ENCODE data around the gene ST6GALNAC6.

Gene ST6GALNAC6

DNA sequence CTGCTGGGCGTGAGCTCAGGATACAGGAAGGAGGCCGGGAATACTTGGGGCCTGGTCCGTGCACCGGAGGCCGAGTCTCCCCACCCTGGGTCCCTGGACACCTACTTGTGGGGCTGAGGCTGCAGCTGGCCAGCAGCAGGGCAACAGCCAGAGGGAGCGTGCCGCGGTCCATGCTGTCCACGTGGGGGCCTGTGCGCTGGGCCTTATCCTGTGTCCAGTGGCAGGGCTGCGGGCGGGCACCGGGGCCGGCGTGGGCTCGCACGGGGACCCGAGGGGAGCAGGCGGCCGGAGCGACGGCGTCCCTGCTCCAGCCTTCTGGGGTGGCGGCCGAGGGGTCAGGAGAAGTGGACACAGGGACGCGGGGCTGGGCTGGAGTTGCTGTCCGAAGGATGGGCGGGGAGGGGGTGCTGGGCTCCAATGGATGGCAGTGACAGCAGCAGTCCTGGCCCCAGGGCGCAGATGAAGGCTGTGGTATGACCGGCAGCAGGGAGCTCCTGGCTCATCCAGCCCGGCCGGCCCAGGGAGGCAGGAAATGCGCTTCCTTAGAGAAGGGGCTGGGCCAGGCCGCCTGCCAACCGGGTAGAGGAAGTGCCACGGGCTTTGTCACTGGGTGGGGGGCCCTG lies 45.1 kb downstream of the ST6GALNAC6 start, which contains the start of gene ENG:
ENG (minus strand) TSS at position 475 of the 623 bp plus-strand sequence; CDS start at position 172, 303 bp downstream.
- TF ChIP-seq, protein P1, sequence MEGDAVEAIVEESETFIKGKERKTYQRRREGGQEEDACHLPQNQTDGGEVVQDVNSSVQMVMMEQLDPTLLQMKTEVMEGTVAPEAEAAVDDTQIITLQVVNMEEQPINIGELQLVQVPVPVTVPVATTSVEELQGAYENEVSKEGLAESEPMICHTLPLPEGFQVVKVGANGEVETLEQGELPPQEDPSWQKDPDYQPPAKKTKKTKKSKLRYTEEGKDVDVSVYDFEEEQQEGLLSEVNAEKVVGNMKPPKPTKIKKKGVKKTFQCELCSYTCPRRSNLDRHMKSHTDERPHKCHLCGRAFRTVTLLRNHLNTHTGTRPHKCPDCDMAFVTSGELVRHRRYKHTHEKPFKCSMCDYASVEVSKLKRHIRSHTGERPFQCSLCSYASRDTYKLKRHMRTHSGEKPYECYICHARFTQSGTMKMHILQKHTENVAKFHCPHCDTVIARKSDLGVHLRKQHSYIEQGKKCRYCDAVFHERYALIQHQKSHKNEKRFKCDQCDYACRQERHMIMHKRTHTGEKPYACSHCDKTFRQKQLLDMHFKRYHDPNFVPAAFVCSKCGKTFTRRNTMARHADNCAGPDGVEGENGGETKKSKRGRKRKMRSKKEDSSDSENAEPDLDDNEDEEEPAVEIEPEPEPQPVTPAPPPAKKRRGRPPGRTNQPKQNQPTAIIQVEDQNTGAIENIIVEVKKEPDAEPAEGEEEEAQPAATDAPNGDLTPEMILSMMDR (IDR thresholded peaks at IDR 0.05; ENCODE audit: low read length, missing control alignments): no peak
- H3K4me3 ChIP-seq (replicated peaks; ENCODE audit: low read depth, low read length): peak within 1 kb of the TSS; percentile 73
- DNase-seq (ENCODE audit: low read depth): peak; percentile 65

DNA sequence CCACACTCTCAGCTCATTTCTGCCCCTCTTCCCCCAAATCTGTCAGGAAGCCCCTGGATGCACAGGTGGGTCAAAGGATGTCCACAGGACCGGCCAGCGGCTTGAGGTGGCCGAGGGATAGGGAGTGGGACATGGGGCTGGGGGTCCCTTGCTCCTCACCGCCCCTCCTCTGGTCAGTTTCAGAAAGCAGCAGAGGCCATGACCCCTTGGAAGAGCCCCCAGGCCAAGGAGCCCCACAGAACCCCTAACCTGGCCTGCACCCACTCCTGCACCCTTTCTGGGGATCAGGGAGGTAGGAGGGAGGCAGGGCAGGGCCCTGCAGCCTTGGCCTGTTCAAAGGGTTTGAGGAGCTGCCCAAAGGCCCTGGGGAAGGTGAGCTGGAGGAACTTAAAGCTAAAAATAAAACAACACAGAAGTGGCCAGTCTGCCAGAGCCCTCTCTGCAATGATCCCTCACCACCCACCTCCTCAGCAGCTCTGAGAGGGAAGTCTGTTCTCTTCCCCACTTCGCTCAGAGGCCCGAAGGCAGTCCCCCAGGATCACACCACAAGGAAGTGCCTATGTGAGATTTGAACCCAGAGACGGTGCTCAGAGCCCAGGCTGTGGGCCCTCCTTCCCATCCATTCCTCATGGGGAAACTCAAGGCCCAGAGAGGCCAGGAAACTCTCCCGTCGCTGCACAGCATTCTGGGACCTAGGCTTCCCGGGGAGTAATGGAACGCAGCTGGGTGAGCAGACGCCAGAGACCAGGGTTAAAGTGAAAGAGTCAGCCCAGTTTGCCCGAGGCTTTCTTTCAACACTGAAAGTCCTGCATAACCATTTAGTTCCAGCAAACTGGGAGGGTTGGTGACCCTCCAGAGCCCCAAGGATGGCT lies 45.9 kb downstream of the ST6GALNAC6 start:
- H3K4me3 ChIP-seq (replicated peaks; ENCODE audit: low read depth, low read length): peak overlapping the region; percentile 73
- TF ChIP-seq, protein P1 (IDR thresholded peaks at IDR 0.05; ENCODE audit: low read length, missing control alignments): no peak
- no peak for DNase-seq (ENCODE audit: low read depth)

DNA sequence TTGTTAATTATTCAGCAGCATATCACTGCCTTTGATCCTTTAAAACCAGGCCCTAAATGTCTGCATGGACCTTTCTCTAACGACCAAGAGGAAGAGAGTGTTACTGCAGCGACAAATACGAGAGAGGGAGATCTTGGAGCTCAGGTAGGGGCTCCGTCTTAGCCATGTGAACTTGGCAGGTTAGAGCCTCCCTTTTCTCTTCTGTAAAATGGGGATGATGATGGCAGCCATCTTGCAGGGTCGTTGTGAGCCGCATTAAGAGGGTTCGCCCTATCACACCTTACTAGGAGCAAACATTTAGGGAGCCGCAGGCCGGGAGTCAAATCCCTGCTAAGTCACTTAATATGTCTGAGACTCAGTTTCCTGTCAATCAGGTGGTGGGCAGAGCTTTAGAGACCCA lies 46.6 kb downstream of the ST6GALNAC6 start:
- H3K4me3 ChIP-seq (replicated peaks; ENCODE audit: low read depth, low read length): peak overlapping the region; percentile 73
- TF ChIP-seq, protein P1 (IDR thresholded peaks at IDR 0.05; ENCODE audit: low read length, missing control alignments): no peak
- DNase-seq (ENCODE audit: low read depth): no peak

DNA sequence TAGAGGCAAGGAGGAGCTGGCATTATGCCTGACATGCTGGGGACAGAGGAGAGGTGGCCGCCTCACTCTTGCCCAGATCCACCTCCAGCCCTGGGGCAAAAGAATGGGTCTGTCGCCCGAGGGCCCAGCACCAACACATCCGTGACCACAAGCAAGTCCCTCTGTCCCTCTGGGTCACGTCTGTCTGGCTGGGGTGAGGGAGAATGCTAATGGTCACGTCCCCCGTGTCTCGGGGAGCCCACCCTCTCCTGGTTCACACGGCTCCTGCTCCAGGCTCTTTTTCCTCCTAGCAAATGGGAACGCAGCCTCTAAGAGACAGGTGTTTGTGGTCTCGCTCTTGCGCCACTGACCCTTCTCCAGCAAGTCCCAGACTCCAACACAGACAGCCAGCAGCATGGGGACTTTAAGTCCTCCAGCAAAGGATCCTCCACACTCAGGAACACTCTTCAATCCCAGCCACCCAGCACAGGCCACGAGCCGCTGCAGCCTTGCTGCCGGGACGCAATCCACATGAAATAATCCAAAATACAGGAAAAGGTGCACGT lies 49.0 kb downstream of the ST6GALNAC6 start:
- no peak for DNase-seq (ENCODE audit: low read depth)
- H3K4me3 ChIP-seq (replicated peaks; ENCODE audit: low read depth, low read length): no peak overlapping the region
- TF ChIP-seq, protein P1 (IDR thresholded peaks at IDR 0.05; ENCODE audit: low read length, missing control alignments): no peak

DNA sequence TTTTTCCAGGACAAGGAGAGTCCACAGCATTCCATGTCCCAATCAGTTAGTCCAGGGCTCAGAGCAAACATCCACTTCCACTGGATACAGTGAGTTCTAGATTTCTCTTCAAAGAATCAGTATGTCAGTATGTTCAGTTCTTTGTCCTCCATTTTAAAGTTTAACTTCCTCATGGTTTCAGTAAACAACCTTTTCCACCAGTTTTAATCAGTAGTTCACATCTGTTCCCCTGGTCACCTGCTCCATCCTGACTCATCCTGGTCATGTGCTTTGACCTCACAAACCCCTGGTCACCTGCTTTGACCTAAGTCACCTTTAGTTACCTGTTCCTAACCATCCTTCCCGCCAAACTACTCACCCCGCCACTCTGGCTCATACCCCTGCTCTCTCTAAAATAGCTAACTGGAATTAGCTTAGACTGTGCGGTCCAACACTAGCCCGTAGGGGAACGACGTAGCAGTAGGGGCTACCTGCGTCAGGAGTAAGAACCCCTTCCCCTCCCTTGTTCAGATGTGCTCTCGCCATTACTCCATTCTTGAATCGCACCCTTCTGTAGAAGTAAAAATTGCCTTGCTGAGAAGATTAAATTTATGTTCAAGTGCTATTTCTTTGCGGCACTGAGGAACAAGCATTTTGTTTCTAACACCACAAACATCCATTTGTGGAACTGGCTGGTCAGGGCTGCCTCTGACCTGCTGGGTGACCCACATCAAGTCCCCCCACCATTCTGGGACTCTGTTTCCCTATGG lies 50.5 kb downstream of the ST6GALNAC6 start:
- H3K4me3 ChIP-seq (replicated peaks; ENCODE audit: low read depth, low read length): no peak overlapping the region
- no peak for DNase-seq (ENCODE audit: low read depth)
- TF ChIP-seq, protein P1 (IDR thresholded peaks at IDR 0.05; ENCODE audit: low read length, missing control alignments): no peak

DNA sequence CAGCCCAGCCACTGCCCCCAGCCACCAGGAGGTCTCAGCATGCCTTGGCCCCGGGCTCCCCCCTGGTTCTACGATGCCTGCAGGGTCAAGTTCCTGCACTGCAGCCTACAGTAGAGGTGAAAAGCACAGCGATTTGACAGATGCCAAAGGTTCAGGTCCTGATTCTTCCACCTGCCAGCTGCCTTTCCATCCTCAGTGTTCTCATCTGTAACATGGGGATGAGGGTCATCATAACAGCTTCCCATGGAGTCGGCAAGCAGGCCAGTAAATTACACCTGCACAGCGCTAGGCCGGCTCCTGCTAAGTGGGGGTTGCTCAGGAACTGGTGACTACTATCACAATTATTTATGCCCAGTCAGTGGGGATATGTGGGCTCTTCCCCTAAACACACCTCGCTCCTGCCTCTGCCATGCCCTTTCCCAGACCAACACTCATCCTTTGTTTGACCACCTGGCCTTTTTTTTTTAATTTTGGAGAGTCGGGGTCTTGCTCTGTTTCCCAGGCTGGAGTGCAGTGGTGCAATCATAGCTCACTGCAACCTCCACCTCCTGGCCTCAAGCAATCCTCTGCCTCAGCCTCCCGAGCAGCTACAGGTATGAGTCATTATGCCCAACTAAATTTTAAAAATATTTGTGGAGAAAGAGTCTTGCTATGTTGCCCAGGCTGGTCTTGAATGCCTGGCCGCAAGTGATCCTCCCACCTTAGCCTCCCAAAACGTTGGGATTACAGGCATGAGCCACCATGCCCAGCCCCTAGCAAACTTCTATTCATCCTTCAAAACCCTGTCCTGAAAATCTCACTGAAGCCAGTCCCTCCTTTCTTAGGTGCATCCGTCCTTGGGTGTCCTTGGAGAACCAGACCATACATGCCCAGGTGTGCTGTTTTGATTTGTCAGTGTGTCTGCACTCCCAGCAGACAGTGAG lies 51.3 kb downstream of the ST6GALNAC6 start:
- no peak for DNase-seq (ENCODE audit: low read depth)
- no peak overlapping the region for H3K4me3 ChIP-seq (replicated peaks; ENCODE audit: low read depth, low read length)

More for the DNA sequence above, 51.3 kb downstream of the ST6GALNAC6 start:
- TF ChIP-seq, protein P1 (IDR thresholded peaks at IDR 0.05; ENCODE audit: low read length, missing control alignments): no peak
